H7 (cell line): ENCODE results near the gene ST6GALNAC5. TPM values are rescaled to one million over a fixed set of nuclear protein-coding genes. Genes with fewer than 3 reads are reported as not detected.

Source experiments
- DNase-seq: peaks from one replicate; pipeline ENCODE4 v3.0.0; 2012
- H3K27me3 ChIP-seq: 2 replicates; pipeline ENCODE4 v1.6.0; 2011; ENCODE audit warnings: mild to moderate bottlenecking, low read length; ENCODE audit not compliant: control insufficient read depth, insufficient read depth
- H3K36me3 ChIP-seq: replicated peaks from 2 replicates; pipeline ENCODE4 v1.5.1; 2011; ENCODE audit warnings: low read length; ENCODE audit not compliant: control insufficient read depth, insufficient read depth
- H3K4me3 ChIP-seq: 2 replicates; pipeline ENCODE4 v1.5.1; 2011; ENCODE audit warnings: low read depth, mild to moderate bottlenecking, control low read depth, low read length, moderate library complexity; ENCODE audit not compliant: insufficient read depth
- total RNA-seq: library from RNA; depleted of rRNA; stranded (reverse); fragments of >200 nt; shearing (Covaris generic); gene quantifications from 2 replicates; pipeline ENCODE4 v1.2.3, GENCODE V29; 2014

The ST6GALNAC5 gene
- total RNA-seq, 1 experiment from 2014 or later, result 15.7 TPM

GRCh38 chr1:77096496-77097255 lies 229.4 kb downstream of the ST6GALNAC5 start:
- Histone ChIP-seq H3K27me3 (no peaks in the 10 kb centered on the region), H3K4me3 (no peak overlapping the region), H3K36me3 (no peaks in the 10 kb centered on the region)
- DNase-seq, result no peak

DNA sequence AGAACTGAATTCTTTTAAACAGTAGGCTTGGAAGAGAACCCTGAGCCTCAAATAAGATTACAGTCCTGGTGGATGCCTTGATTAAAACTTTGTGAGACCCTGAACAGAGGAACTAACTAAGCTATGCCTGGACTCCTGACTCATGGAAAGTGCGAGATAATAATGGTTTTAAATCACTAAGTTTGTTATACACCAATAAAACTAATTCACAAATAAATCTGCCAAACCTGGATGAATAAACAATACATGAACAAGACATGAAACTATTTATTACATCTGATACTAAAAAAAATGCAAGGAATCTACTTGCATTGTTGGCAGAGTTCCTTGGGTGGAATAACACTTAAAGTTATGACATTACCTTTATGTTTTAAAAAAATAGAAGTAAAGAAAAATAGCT lies 233.6 kb downstream of the ST6GALNAC5 start:
- no peak for DNase-seq
- no peak overlapping the region for H3K4me3 ChIP-seq
- no peaks in the 10 kb centered on the region for H3K27me3 ChIP-seq
- H3K36me3 ChIP-seq, result no peaks in the 10 kb centered on the region

DNA sequence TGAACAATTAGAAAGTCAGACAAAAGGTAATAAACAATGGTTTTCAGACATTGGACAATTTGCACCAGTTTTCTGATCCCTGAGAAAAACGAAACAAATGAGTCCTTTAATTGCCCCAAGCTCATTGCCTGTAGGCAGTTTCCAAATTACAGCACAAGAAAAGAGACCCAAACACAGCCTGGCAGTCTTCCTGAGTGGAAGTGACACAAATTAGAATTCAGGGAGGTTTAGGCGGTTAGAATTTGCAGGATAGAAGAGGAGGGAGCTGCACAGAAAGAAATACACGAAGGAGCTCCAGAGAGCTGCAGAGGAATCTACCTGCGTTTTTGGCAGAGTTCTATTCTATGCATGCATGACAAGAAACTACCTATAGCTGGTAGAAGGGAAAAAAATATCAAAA lies 236.2 kb downstream of the ST6GALNAC5 start:
- DNase-seq, result no peak
- no peaks in the 10 kb centered on the region for H3K36me3 ChIP-seq
- no peaks in the 10 kb centered on the region for H3K27me3 ChIP-seq
- no peak overlapping the region for H3K4me3 ChIP-seq

GRCh38 chr1:77104672-77105071 lies 237.4 kb downstream of the ST6GALNAC5 start:
- H3K36me3 ChIP-seq, result no peaks in the 10 kb centered on the region
- DNase-seq, result no peak
- H3K27me3 ChIP-seq, result no peaks in the 10 kb centered on the region
- H3K4me3 ChIP-seq, result no peak overlapping the region
